ENCODE data around the gene MRPL32.

DNA sequence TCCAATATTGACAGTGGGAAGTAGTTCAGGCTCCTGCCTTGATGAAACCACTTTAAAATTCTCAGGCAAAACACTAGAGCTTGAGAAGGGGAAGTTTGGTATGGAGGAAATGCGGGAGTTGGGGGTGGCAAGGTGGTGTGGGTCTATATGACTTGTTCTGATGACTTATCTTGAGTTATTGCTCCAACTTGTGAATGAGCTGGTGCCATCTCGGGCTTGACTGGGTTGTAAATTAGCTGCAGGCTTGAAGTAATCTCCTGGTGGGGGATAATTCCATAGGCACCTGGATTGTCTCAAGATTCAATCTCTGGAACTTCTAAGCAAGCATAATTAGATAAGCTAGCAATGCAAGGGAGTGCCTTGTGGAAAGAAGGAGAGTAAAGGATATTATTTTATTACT lies 29.0 kb downstream of the MRPL32 start:
- TF ChIP-seq MTA3 (CRISPR knock-in tag; IDR thresholded peaks at IDR 0.05) = no peak
- no peak for TF ChIP-seq ZNF367 (CRISPR knock-in tag; IDR thresholded peaks at IDR 0.05; ENCODE audit: borderline replicate concordance)
- TF ChIP-seq GABPA (IDR thresholded peaks at IDR 0.05; ENCODE audit: low read depth, low read length) = no peak
- TF ChIP-seq GABPA (CRISPR knock-in tag; IDR thresholded peaks at IDR 0.05; ENCODE audit: low read depth) = no peak
- TF ChIP-seq ZBTB33 (CRISPR knock-in tag; IDR thresholded peaks at IDR 0.05) = no peak
- TF ChIP-seq ZNF567 (CRISPR knock-in tag; IDR thresholded peaks at IDR 0.05; ENCODE audit: borderline replicate concordance) = no peak
- TF ChIP-seq, protein P1, sequence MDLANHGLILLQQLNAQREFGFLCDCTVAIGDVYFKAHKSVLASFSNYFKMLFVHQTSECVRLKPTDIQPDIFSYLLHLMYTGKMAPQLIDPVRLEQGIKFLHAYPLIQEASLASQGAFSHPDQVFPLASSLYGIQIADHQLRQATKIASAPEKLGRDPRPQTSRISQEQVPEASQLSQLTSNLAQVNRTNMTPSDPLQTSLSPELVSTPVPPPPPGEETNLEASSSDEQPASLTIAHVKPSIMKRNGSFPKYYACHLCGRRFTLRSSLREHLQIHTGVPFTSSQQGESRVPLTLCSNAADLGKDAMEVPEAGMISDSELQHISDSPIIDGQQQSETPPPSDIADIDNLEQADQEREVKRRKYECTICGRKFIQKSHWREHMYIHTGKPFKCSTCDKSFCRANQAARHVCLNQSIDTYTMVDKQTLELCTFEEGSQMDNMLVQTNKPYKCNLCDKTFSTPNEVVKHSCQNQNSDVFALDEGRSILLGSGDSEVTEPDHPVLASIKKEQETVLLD (CRISPR knock-in tag; IDR thresholded peaks at IDR 0.05; ENCODE audit: low read depth) = no peak
- no peak for TF ChIP-seq POLR2AphosphoS5 (IDR thresholded peaks at IDR 0.05; ENCODE audit: low read depth, low read length)
- TF ChIP-seq CTCF (CRISPR knock-in tag; IDR thresholded peaks at IDR 0.05) = no peak
- TF ChIP-seq ATF3 (CRISPR knock-in tag; IDR thresholded peaks at IDR 0.05) = no peak
- TF ChIP-seq ZNF776 (CRISPR knock-in tag; IDR thresholded peaks at IDR 0.05) = no peak
- TF ChIP-seq CREB1 (IDR thresholded peaks at IDR 0.05) = no peak
- no peak for TF ChIP-seq CREB1 (CRISPR knock-in tag; IDR thresholded peaks at IDR 0.05)
- no peak for TF ChIP-seq JUNB (CRISPR knock-in tag; IDR thresholded peaks at IDR 0.05; ENCODE audit: borderline replicate concordance)
- no peak for TF ChIP-seq ZFP91 (CRISPR knock-in tag; IDR thresholded peaks at IDR 0.05; ENCODE audit: borderline replicate concordance)
- TF ChIP-seq ZNF558 (CRISPR knock-in tag; IDR thresholded peaks at IDR 0.05; ENCODE audit: borderline replicate concordance) = no peak
